ENCODE data around the gene APOD.

The APOD gene

GRCh38 chr3:195557322-195557721, 26.4 kb downstream of the APOD start:
- H3K27ac Mint-ChIP-seq: no peak overlapping the region
- no peaks in the 10 kb centered on the region for H3K9me3 Mint-ChIP-seq
- DNase-seq (ENCODE audit: low spot score in 2 of 2) (no peak), ATAC-seq (no peak)
- no peaks in the 10 kb centered on the region for H3K36me3 Mint-ChIP-seq
- H3K4me3 Mint-ChIP-seq: no peak overlapping the region
- H3K4me1 Mint-ChIP-seq: peaks cover 30% of the 10 kb centered on the region

- no peak overlapping the region for H3K27ac Mint-ChIP-seq
- no peak for DNase-seq (ENCODE audit: low spot score in 2 of 2)
- no peaks in the 10 kb centered on the region for H3K9me3 Mint-ChIP-seq
- no peaks in the 10 kb centered on the region for H3K36me3 Mint-ChIP-seq
- H3K4me1 Mint-ChIP-seq: peaks cover 36% of the 10 kb centered on the region
- no peak overlapping the region for H3K4me3 Mint-ChIP-seq
- peak; percentile 40 for ATAC-seq
Measured at GRCh38 chr3:195556390-195556789, 27.4 kb downstream of the APOD start.

GRCh38 chr3:195555110-195555509, 28.6 kb downstream of the APOD start:
- no peaks in the 10 kb centered on the region for H3K36me3 Mint-ChIP-seq
- peaks cover 40% of the 10 kb centered on the region for H3K4me1 Mint-ChIP-seq
- DNase-seq (ENCODE audit: low spot score in 2 of 2) (no peak), ATAC-seq (no peak)
- H3K9me3 Mint-ChIP-seq: no peaks in the 10 kb centered on the region
- H3K27ac Mint-ChIP-seq: peak overlapping the region; percentile 24
- no peak overlapping the region for H3K4me3 Mint-ChIP-seq

GRCh38 chr3:195554458-195554857, 29.3 kb downstream of the APOD start:
- Mint-ChIP-seq H3K4me1 (peaks cover 46% of the 10 kb centered on the region), H3K4me3 (no peak overlapping the region), H3K27ac (peak overlapping the region; percentile 83), H3K36me3 (no peaks in the 10 kb centered on the region), H3K9me3 (no peaks in the 10 kb centered on the region)
- DNase-seq (ENCODE audit: low spot score in 2 of 2) (no peak), ATAC-seq (no peak)

- Mint-ChIP-seq H3K9me3 (no peaks in the 10 kb centered on the region), H3K4me3 (no peak overlapping the region), H3K27ac (peak overlapping the region; percentile 83), H3K36me3 (no peaks in the 10 kb centered on the region), H3K4me1 (peaks cover 47% of the 10 kb centered on the region)
- no peak for DNase-seq (ENCODE audit: low spot score in 2 of 2)
- no peak for ATAC-seq
Measured at GRCh38 chr3:195553268-195553667, 30.5 kb downstream of the APOD start.

GRCh38 chr3:195551381-195551978, 32.3 kb downstream of the APOD start:
- no peak for ATAC-seq
- peak overlapping the region; percentile 67 for H3K4me3 Mint-ChIP-seq
- H3K9me3 Mint-ChIP-seq: no peaks in the 10 kb centered on the region
- peaks cover 64% of the 10 kb centered on the region for H3K4me1 Mint-ChIP-seq
- H3K27ac Mint-ChIP-seq: peak overlapping the region; percentile 83
- H3K36me3 Mint-ChIP-seq: no peaks in the 10 kb centered on the region
- no peak for DNase-seq (ENCODE audit: low spot score in 2 of 2)

- H3K27ac Mint-ChIP-seq: peak overlapping the region; percentile 83
- H3K9me3 Mint-ChIP-seq: no peaks in the 10 kb centered on the region
- DNase-seq (ENCODE audit: low spot score in 2 of 2) (no peak), ATAC-seq (peak; percentile 63)
- peak overlapping the region; percentile 67 for H3K4me3 Mint-ChIP-seq
- peaks cover 65% of the 10 kb centered on the region for H3K4me1 Mint-ChIP-seq
- no peaks in the 10 kb centered on the region for H3K36me3 Mint-ChIP-seq
Measured at GRCh38 chr3:195550723-195551122, 33.0 kb downstream of the APOD start.

GRCh38 chr3:195549931-195550519, 33.7 kb downstream of the APOD start:
- DNase-seq (ENCODE audit: low spot score in 2 of 2) (peak in 1 of 2 donors; percentile 81), ATAC-seq (peak; percentile 86)
- Mint-ChIP-seq H3K4me3 (peak overlapping the region; percentile 67), H3K36me3 (no peaks in the 10 kb centered on the region), H3K4me1 (peaks cover 65% of the 10 kb centered on the region), H3K27ac (peak overlapping the region; percentile 83), H3K9me3 (no peaks in the 10 kb centered on the region)

GRCh38 chr3:195548987-195549386, 34.8 kb downstream of the APOD start:
- DNase-seq (ENCODE audit: low spot score in 2 of 2) (no peak), ATAC-seq (no peak)
- H3K4me3 Mint-ChIP-seq: peak overlapping the region; percentile 9
- H3K4me1 Mint-ChIP-seq: peaks cover 76% of the 10 kb centered on the region
- no peaks in the 10 kb centered on the region for H3K9me3 Mint-ChIP-seq
- peak overlapping the region; percentile 7 for H3K27ac Mint-ChIP-seq
- H3K36me3 Mint-ChIP-seq: no peaks in the 10 kb centered on the region

GRCh38 chr3:195548501-195548900, 35.2 kb downstream of the APOD start:
- no peaks in the 10 kb centered on the region for H3K36me3 Mint-ChIP-seq
- H3K4me3 Mint-ChIP-seq: peak overlapping the region; percentile 9
- ATAC-seq (no peak), DNase-seq (ENCODE audit: low spot score in 2 of 2) (no peak)
- peak overlapping the region; percentile 7 for H3K27ac Mint-ChIP-seq
- H3K9me3 Mint-ChIP-seq: no peaks in the 10 kb centered on the region
- peaks cover 78% of the 10 kb centered on the region for H3K4me1 Mint-ChIP-seq

GRCh38 chr3:195548006-195548405, 35.7 kb downstream of the APOD start:
- H3K4me1 Mint-ChIP-seq: peaks cover 73% of the 10 kb centered on the region
- H3K27ac Mint-ChIP-seq: peak overlapping the region; percentile 7
- ATAC-seq (no peak), DNase-seq (ENCODE audit: low spot score in 2 of 2) (no peak)
- H3K36me3 Mint-ChIP-seq: no peaks in the 10 kb centered on the region
- H3K4me3 Mint-ChIP-seq: no peak overlapping the region
- H3K9me3 Mint-ChIP-seq: no peaks in the 10 kb centered on the region

- Mint-ChIP-seq H3K4me1 (peaks cover 67% of the 10 kb centered on the region), H3K9me3 (no peaks in the 10 kb centered on the region), H3K4me3 (peak overlapping the region; percentile 60), H3K36me3 (peaks cover 4% of the 10 kb centered on the region), H3K27ac (peak overlapping the region; percentile 89)
- peak in 1 of 2 donors; percentile 57 for DNase-seq (ENCODE audit: low spot score in 2 of 2)
- ATAC-seq: no peak
Measured at GRCh38 chr3:195546130-195546560, 37.6 kb downstream of the APOD start.

GRCh38 chr3:195544634-195545033, 39.1 kb downstream of the APOD start:
- Mint-ChIP-seq H3K4me1 (peaks cover 73% of the 10 kb centered on the region), H3K36me3 (peaks cover 18% of the 10 kb centered on the region), H3K27ac (peak overlapping the region; percentile 79), H3K9me3 (no peaks in the 10 kb centered on the region), H3K4me3 (peak overlapping the region; percentile 73)
- ATAC-seq: no peak
- no peak for DNase-seq (ENCODE audit: low spot score in 2 of 2)

- H3K36me3 Mint-ChIP-seq: peaks cover 23% of the 10 kb centered on the region
Measured at GRCh38 chr3:195544230-195544536, 39.6 kb downstream of the APOD start.

GRCh38 chr3:195543500-195544229, 40.1 kb downstream of the APOD start:
- Mint-ChIP-seq H3K9me3 (no peaks in the 10 kb centered on the region), H3K4me3 (peak overlapping the region; percentile 73), H3K4me1 (peaks cover 76% of the 10 kb centered on the region), H3K36me3 (peaks cover 28% of the 10 kb centered on the region), H3K27ac (peak overlapping the region; percentile 79)
- DNase-seq (ENCODE audit: low spot score in 2 of 2) (peak in 1 of 2 donors; percentile 62), ATAC-seq (peak; percentile 1)

More at GRCh38 chr3:195544230-195544536, 39.6 kb downstream of the APOD start:
- no peaks in the 10 kb centered on the region for H3K9me3 Mint-ChIP-seq
- DNase-seq (ENCODE audit: low spot score in 2 of 2) (no peak), ATAC-seq (no peak)
- peaks cover 77% of the 10 kb centered on the region for H3K4me1 Mint-ChIP-seq
- peak overlapping the region; percentile 73 for H3K4me3 Mint-ChIP-seq
- peak overlapping the region; percentile 79 for H3K27ac Mint-ChIP-seq
